ENCODE measurements around the gene SAMM50.

The SAMM50 gene

GRCh38 chr22:43955040-43955882 lies at the start of gene SAMM50:
SAMM50 (plus strand) TSS chr22:43955442; CDS start chr22:43955578, 136 bp downstream.
- H3K4me1 ChIP-seq (ENCODE audit: insufficient read depth, low read length): peaks cover 28% of the 10 kb centered on the region
- peak within 1 kb of the TSS; percentile 81 to 86 for H3K4me3 ChIP-seq (ENCODE audit: low read depth in 1 of 2, low read length in 2 of 2)
- H3K27me3 ChIP-seq (ENCODE audit: control insufficient read depth in 1 of 2, insufficient read depth in 2 of 2, low read length in 2 of 2): no peaks in the 10 kb centered on the region
- no peaks in the 10 kb centered on the region for H3K9me3 ChIP-seq (ENCODE audit: low read length)
- peak within 1 kb of the TSS; percentile 68 for H3K27ac ChIP-seq (ENCODE audit: low read depth, low read length)
- peak within 1 kb of the TSS; percentile 50 for H3K9ac ChIP-seq (ENCODE audit: low read length)
- H3K36me3 ChIP-seq (ENCODE audit: insufficient read depth, low read length): no peaks in the 10 kb centered on the region

GRCh38 chr22:43905681-43906080 lies 49.6 kb upstream of the SAMM50 start:
- no peaks in the 10 kb centered on the region for H3K9me3 ChIP-seq (ENCODE audit: low read length)
- H3K9ac ChIP-seq (ENCODE audit: low read length): no peak overlapping the region
- no peaks in the 10 kb centered on the region for H3K36me3 ChIP-seq (ENCODE audit: insufficient read depth, low read length)
- H3K27ac ChIP-seq (ENCODE audit: low read depth, low read length): no peak overlapping the region
- peaks cover 0 to 7% of the 10 kb centered on the region in 2 donors for H3K27me3 ChIP-seq (ENCODE audit: control insufficient read depth in 1 of 2, insufficient read depth in 2 of 2, low read length in 2 of 2)
- no peaks in the 10 kb centered on the region for H3K4me1 ChIP-seq (ENCODE audit: insufficient read depth, low read length)
- no peak overlapping the region for H3K4me3 ChIP-seq (ENCODE audit: low read depth in 1 of 2, low read length in 2 of 2)

- Histone ChIP-seq H3K36me3 (ENCODE audit: insufficient read depth, low read length) (no peaks in the 10 kb centered on the region), H3K4me3 (ENCODE audit: low read depth in 1 of 2, low read length in 2 of 2) (no peak overlapping the region), H3K9ac (ENCODE audit: low read length) (no peak overlapping the region), H3K27me3 (ENCODE audit: control insufficient read depth in 1 of 2, insufficient read depth in 2 of 2, low read length in 2 of 2) (peaks cover 0 to 3% of the 10 kb centered on the region in 2 donors), H3K27ac (ENCODE audit: low read depth, low read length) (no peak overlapping the region), H3K9me3 (ENCODE audit: low read length) (no peaks in the 10 kb centered on the region), H3K4me1 (ENCODE audit: insufficient read depth, low read length) (no peaks in the 10 kb centered on the region)
These were observed 45.5 kb upstream of the SAMM50 start for GRCh38 chr22:43909708-43910107.

GRCh38 chr22:43910178-43910695 lies 45.0 kb upstream of the SAMM50 start:
- H3K9me3 ChIP-seq (ENCODE audit: low read length): no peaks in the 10 kb centered on the region
- no peak overlapping the region for H3K27ac ChIP-seq (ENCODE audit: low read depth, low read length)
- H3K27me3 ChIP-seq (ENCODE audit: control insufficient read depth in 1 of 2, insufficient read depth in 2 of 2, low read length in 2 of 2): no peaks in the 10 kb centered on the region
- no peak overlapping the region for H3K9ac ChIP-seq (ENCODE audit: low read length)
- H3K36me3 ChIP-seq (ENCODE audit: insufficient read depth, low read length): no peaks in the 10 kb centered on the region
- H3K4me1 ChIP-seq (ENCODE audit: insufficient read depth, low read length): no peaks in the 10 kb centered on the region
- H3K4me3 ChIP-seq (ENCODE audit: low read depth in 1 of 2, low read length in 2 of 2): no peak overlapping the region

GRCh38 chr22:43911351-43911750 lies 43.9 kb upstream of the SAMM50 start:
- no peaks in the 10 kb centered on the region for H3K9me3 ChIP-seq (ENCODE audit: low read length)
- no peak overlapping the region for H3K4me3 ChIP-seq (ENCODE audit: low read depth in 1 of 2, low read length in 2 of 2)
- no peaks in the 10 kb centered on the region for H3K4me1 ChIP-seq (ENCODE audit: insufficient read depth, low read length)
- no peak overlapping the region for H3K27ac ChIP-seq (ENCODE audit: low read depth, low read length)
- H3K27me3 ChIP-seq (ENCODE audit: control insufficient read depth in 1 of 2, insufficient read depth in 2 of 2, low read length in 2 of 2): no peaks in the 10 kb centered on the region
- H3K9ac ChIP-seq (ENCODE audit: low read length): no peak overlapping the region
- no peaks in the 10 kb centered on the region for H3K36me3 ChIP-seq (ENCODE audit: insufficient read depth, low read length)

GRCh38 chr22:43917521-43917920 lies 37.7 kb upstream of the SAMM50 start:
- H3K4me3 ChIP-seq (ENCODE audit: low read depth in 1 of 2, low read length in 2 of 2): no peak overlapping the region
- no peaks in the 10 kb centered on the region for H3K9me3 ChIP-seq (ENCODE audit: low read length)
- peaks cover 8 to 14% of the 10 kb centered on the region in 2 donors for H3K27me3 ChIP-seq (ENCODE audit: control insufficient read depth in 1 of 2, insufficient read depth in 2 of 2, low read length in 2 of 2)
- no peaks in the 10 kb centered on the region for H3K36me3 ChIP-seq (ENCODE audit: insufficient read depth, low read length)
- no peak overlapping the region for H3K9ac ChIP-seq (ENCODE audit: low read length)
- H3K4me1 ChIP-seq (ENCODE audit: insufficient read depth, low read length): no peaks in the 10 kb centered on the region
- no peak overlapping the region for H3K27ac ChIP-seq (ENCODE audit: low read depth, low read length)

GRCh38 chr22:43919106-43919973 lies 35.9 kb upstream of the SAMM50 start:
- Histone ChIP-seq H3K27me3 (ENCODE audit: control insufficient read depth in 1 of 2, insufficient read depth in 2 of 2, low read length in 2 of 2) (peaks cover 14% of the 10 kb centered on the region in 2 donors), H3K9ac (ENCODE audit: low read length) (no peak overlapping the region), H3K36me3 (ENCODE audit: insufficient read depth, low read length) (no peaks in the 10 kb centered on the region), H3K27ac (ENCODE audit: low read depth, low read length) (no peak overlapping the region), H3K9me3 (ENCODE audit: low read length) (no peaks in the 10 kb centered on the region), H3K4me3 (ENCODE audit: low read depth in 1 of 2, low read length in 2 of 2) (no peak overlapping the region), H3K4me1 (ENCODE audit: insufficient read depth, low read length) (no peaks in the 10 kb centered on the region)

- no peak overlapping the region for H3K4me3 ChIP-seq (ENCODE audit: low read depth in 1 of 2, low read length in 2 of 2)
- H3K9me3 ChIP-seq (ENCODE audit: low read length): no peaks in the 10 kb centered on the region
- H3K9ac ChIP-seq (ENCODE audit: low read length): no peak overlapping the region
- H3K4me1 ChIP-seq (ENCODE audit: insufficient read depth, low read length): no peaks in the 10 kb centered on the region
- H3K27ac ChIP-seq (ENCODE audit: low read depth, low read length): no peak overlapping the region
- H3K27me3 ChIP-seq (ENCODE audit: control insufficient read depth in 1 of 2, insufficient read depth in 2 of 2, low read length in 2 of 2): peaks cover 23 to 31% of the 10 kb centered on the region in 2 donors
- H3K36me3 ChIP-seq (ENCODE audit: insufficient read depth, low read length): no peaks in the 10 kb centered on the region
These were observed 33.9 kb upstream of the SAMM50 start for GRCh38 chr22:43921370-43921769.

GRCh38 chr22:43922123-43922522 lies 33.1 kb upstream of the SAMM50 start:
- Histone ChIP-seq H3K4me1 (ENCODE audit: insufficient read depth, low read length) (no peaks in the 10 kb centered on the region), H3K27me3 (ENCODE audit: control insufficient read depth in 1 of 2, insufficient read depth in 2 of 2, low read length in 2 of 2) (peaks cover 23 to 31% of the 10 kb centered on the region in 2 donors), H3K4me3 (ENCODE audit: low read depth in 1 of 2, low read length in 2 of 2) (no peak overlapping the region), H3K36me3 (ENCODE audit: insufficient read depth, low read length) (no peaks in the 10 kb centered on the region), H3K9ac (ENCODE audit: low read length) (no peak overlapping the region), H3K9me3 (ENCODE audit: low read length) (no peaks in the 10 kb centered on the region), H3K27ac (ENCODE audit: low read depth, low read length) (no peak overlapping the region)

GRCh38 chr22:43923191-43923590 lies 32.1 kb upstream of the SAMM50 start:
- Histone ChIP-seq H3K4me3 (ENCODE audit: low read depth in 1 of 2, low read length in 2 of 2) (no peak overlapping the region), H3K9ac (ENCODE audit: low read length) (no peak overlapping the region), H3K36me3 (ENCODE audit: insufficient read depth, low read length) (no peaks in the 10 kb centered on the region), H3K27me3 (ENCODE audit: control insufficient read depth in 1 of 2, insufficient read depth in 2 of 2, low read length in 2 of 2) (peaks cover 23 to 31% of the 10 kb centered on the region in 2 donors), H3K4me1 (ENCODE audit: insufficient read depth, low read length) (no peaks in the 10 kb centered on the region), H3K9me3 (ENCODE audit: low read length) (no peaks in the 10 kb centered on the region), H3K27ac (ENCODE audit: low read depth, low read length) (no peak overlapping the region)

Data from muscle layer of colon (tissue), 2 donors.